Thymus (tissue), 2 donors: ENCODE data around the gene KRTAP6-1. TPM values are rescaled to one million over a fixed set of nuclear protein-coding genes. Genes with fewer than 3 reads are reported as not detected.

Experiments used
- polyA plus RNA-seq: library from polyadenylated mRNA; stranded (reverse); fragments of 200-250 nt; gene quantifications from one replicate; pipeline ENCODE4 v1.2.3, GENCODE V29; 2013
- total RNA-seq: library from RNA; stranded (reverse); fragments of 120-200 nt; gene quantifications from one replicate; pipeline ENCODE4 v1.2.4, GENCODE V29; 2013
- donor health status: healthy.

The KRTAP6-1 gene
- total and polyA plus RNA-seq, 2 donors: not detected

Other genes starting within 250 kb of the KRTAP6-1 start
- gene KRTAP13-2, start 241.7 kb downstream of the KRTAP6-1 start, total RNA-seq: not detected
- gene KRTAP13-2, start 241.7 kb downstream of the KRTAP6-1 start, polyA plus RNA-seq: 0.80 TPM
- not detected for gene KRTAP13-1, start 217.9 kb downstream of the KRTAP6-1 start, total RNA-seq
- gene KRTAP13-1, start 217.9 kb downstream of the KRTAP6-1 start, polyA plus RNA-seq: 0.16 TPM
- not detected for gene KRTAP13-3, start 188.0 kb downstream of the KRTAP6-1 start, total RNA-seq
- gene KRTAP13-3, start 188.0 kb downstream of the KRTAP6-1 start, polyA plus RNA-seq: not detected
- gene KRTAP13-4, start 183.7 kb downstream of the KRTAP6-1 start, total RNA-seq: 0.05 TPM
- gene KRTAP13-4, start 183.7 kb downstream of the KRTAP6-1 start, polyA plus RNA-seq: 0.34 TPM
- not detected for gene KRTAP15-1, start 173.7 kb downstream of the KRTAP6-1 start, total RNA-seq
- gene KRTAP15-1, start 173.7 kb downstream of the KRTAP6-1 start, polyA plus RNA-seq: not detected
- not detected for gene KRTAP19-1, start 133.6 kb downstream of the KRTAP6-1 start, total RNA-seq
- 0.14 TPM for gene KRTAP19-1, start 133.6 kb downstream of the KRTAP6-1 start, polyA plus RNA-seq
- not detected for gene KRTAP19-2, start 126.5 kb downstream of the KRTAP6-1 start, total RNA-seq
- not detected for gene KRTAP19-2, start 126.5 kb downstream of the KRTAP6-1 start, polyA plus RNA-seq
- not detected for gene KRTAP19-3, start 121.9 kb downstream of the KRTAP6-1 start, total RNA-seq
- gene KRTAP19-3, start 121.9 kb downstream of the KRTAP6-1 start, polyA plus RNA-seq: 2.4 TPM
- not detected for gene KRTAP19-4, start 116.8 kb downstream of the KRTAP6-1 start, total RNA-seq
- not detected for gene KRTAP19-4, start 116.8 kb downstream of the KRTAP6-1 start, polyA plus RNA-seq
- gene KRTAP19-5, start 111.8 kb downstream of the KRTAP6-1 start, total RNA-seq: 0.19 TPM
- 0.91 TPM for gene KRTAP19-5, start 111.8 kb downstream of the KRTAP6-1 start, polyA plus RNA-seq
- gene KRTAP19-6, start 72.1 kb downstream of the KRTAP6-1 start, total RNA-seq: not detected
- gene KRTAP19-6, start 72.1 kb downstream of the KRTAP6-1 start, polyA plus RNA-seq: not detected
- not detected for gene KRTAP19-7, start 52.6 kb downstream of the KRTAP6-1 start, total RNA-seq
- not detected for gene KRTAP19-7, start 52.6 kb downstream of the KRTAP6-1 start, polyA plus RNA-seq
- gene KRTAP22-2, start 23.5 kb downstream of the KRTAP6-1 start, total RNA-seq: not detected
- not detected for gene KRTAP22-2, start 23.5 kb downstream of the KRTAP6-1 start, polyA plus RNA-seq
- gene KRTAP6-3, start 21.5 kb downstream of the KRTAP6-1 start, total RNA-seq: not detected
- gene KRTAP6-3, start 21.5 kb downstream of the KRTAP6-1 start, polyA plus RNA-seq: not detected
- not detected for gene KRTAP6-2, start 15.0 kb downstream of the KRTAP6-1 start, total RNA-seq
- not detected for gene KRTAP6-2, start 15.0 kb downstream of the KRTAP6-1 start, polyA plus RNA-seq
- not detected for gene KRTAP22-1, start 12.8 kb downstream of the KRTAP6-1 start, total RNA-seq
- gene KRTAP22-1, start 12.8 kb downstream of the KRTAP6-1 start, polyA plus RNA-seq: not detected
- gene KRTAP20-1, start 2.5 kb upstream of the KRTAP6-1 start, total RNA-seq: not detected
- not detected for gene KRTAP20-1, start 2.5 kb upstream of the KRTAP6-1 start, polyA plus RNA-seq
- gene KRTAP20-4, start 6.7 kb upstream of the KRTAP6-1 start, total RNA-seq: not detected
- gene KRTAP20-4, start 6.7 kb upstream of the KRTAP6-1 start, polyA plus RNA-seq: not detected
- gene KRTAP20-2, start 21.3 kb upstream of the KRTAP6-1 start, total RNA-seq: not detected
- gene KRTAP20-2, start 21.3 kb upstream of the KRTAP6-1 start, polyA plus RNA-seq: not detected
- gene KRTAP20-3, start 28.9 kb upstream of the KRTAP6-1 start, total RNA-seq: not detected
- not detected for gene KRTAP20-3, start 28.9 kb upstream of the KRTAP6-1 start, polyA plus RNA-seq
- not detected for gene KRTAP21-3, start 104.8 kb upstream of the KRTAP6-1 start, total RNA-seq
- gene KRTAP21-3, start 104.8 kb upstream of the KRTAP6-1 start, polyA plus RNA-seq: not detected
- gene KRTAP21-2, start 133.3 kb upstream of the KRTAP6-1 start, total RNA-seq: not detected
- not detected for gene KRTAP21-2, start 133.3 kb upstream of the KRTAP6-1 start, polyA plus RNA-seq
- gene KRTAP21-1, start 141.5 kb upstream of the KRTAP6-1 start, total RNA-seq: not detected
- not detected for gene KRTAP21-1, start 141.5 kb upstream of the KRTAP6-1 start, polyA plus RNA-seq
- not detected for gene KRTAP8-1, start 199.3 kb upstream of the KRTAP6-1 start, total RNA-seq
- 0.16 TPM for gene KRTAP8-1, start 199.3 kb upstream of the KRTAP6-1 start, polyA plus RNA-seq
- gene KRTAP7-1, start 215.8 kb upstream of the KRTAP6-1 start, total RNA-seq: not detected
- 0.23 TPM for gene KRTAP7-1, start 215.8 kb upstream of the KRTAP6-1 start, polyA plus RNA-seq